ENCODE data around the gene CCDC141.

Gene CCDC141

GRCh38 chr2:179072527-179072926 lies 22.6 kb upstream of the CCDC141 start:
- no peaks in the 10 kb centered on the region for H3K79me2 ChIP-seq (ENCODE audit: low read length)
- DNase-seq: no peak
- no peak overlapping the region for H3K9ac ChIP-seq (ENCODE audit: low read length)
- no peaks in the 10 kb centered on the region for H3K9me3 ChIP-seq (replicated peaks; ENCODE audit: insufficient read depth, low read length)
- H3K27me3 ChIP-seq (replicated peaks; ENCODE audit: insufficient read depth, low read length): no peaks in the 10 kb centered on the region
- TF ChIP-seq EZH2 (optimal IDR thresholded peaks at IDR 0.05; ENCODE audit: low read depth, low read length) (no peak), CTCF (IDR thresholded peaks at IDR 0.05; ENCODE audit: low read length) (no peak), EZH2phosphoT487 (IDR thresholded peaks at IDR 0.05; ENCODE audit: low read length) (no peak)
- no peak overlapping the region for H3K27ac ChIP-seq (ENCODE audit: low read length)
- H4K20me1 ChIP-seq (ENCODE audit: insufficient read depth, low read length): no peaks in the 10 kb centered on the region
- no peaks in the 10 kb centered on the region for H3K9me2 ChIP-seq (replicated peaks; ENCODE audit: insufficient read depth, low read length)
- no peaks in the 10 kb centered on the region for H3K36me3 ChIP-seq (replicated peaks; ENCODE audit: insufficient read depth, low read length)
- no peak overlapping the region for H2AFZ ChIP-seq (ENCODE audit: low read length)
- H3K4me1 ChIP-seq (ENCODE audit: low read length): no peaks in the 10 kb centered on the region
- H3K4me3 ChIP-seq (ENCODE audit: low read length): no peak overlapping the region
- no peak overlapping the region for H3K4me2 ChIP-seq (ENCODE audit: low read depth, low read length)
- H3F3A ChIP-seq (ENCODE audit: insufficient read depth, low read length): no peaks in the 10 kb centered on the region

- H2AFZ ChIP-seq (ENCODE audit: low read length): no peak overlapping the region
- H3K79me2 ChIP-seq (ENCODE audit: low read length): no peaks in the 10 kb centered on the region
- DNase-seq: no peak
- no peaks in the 10 kb centered on the region for H4K20me1 ChIP-seq (ENCODE audit: insufficient read depth, low read length)
- H3K4me3 ChIP-seq (ENCODE audit: low read length): no peak overlapping the region
- no peak overlapping the region for H3K9ac ChIP-seq (ENCODE audit: low read length)
- no peaks in the 10 kb centered on the region for H3K36me3 ChIP-seq (replicated peaks; ENCODE audit: insufficient read depth, low read length)
- no peaks in the 10 kb centered on the region for H3K9me3 ChIP-seq (replicated peaks; ENCODE audit: insufficient read depth, low read length)
- no peak overlapping the region for H3K4me2 ChIP-seq (ENCODE audit: low read depth, low read length)
- no peaks in the 10 kb centered on the region for H3K27me3 ChIP-seq (replicated peaks; ENCODE audit: insufficient read depth, low read length)
- no peak overlapping the region for H3K27ac ChIP-seq (ENCODE audit: low read length)
- H3K9me2 ChIP-seq (replicated peaks; ENCODE audit: insufficient read depth, low read length): no peaks in the 10 kb centered on the region
- no peaks in the 10 kb centered on the region for H3F3A ChIP-seq (ENCODE audit: insufficient read depth, low read length)
- H3K4me1 ChIP-seq (ENCODE audit: low read length): no peaks in the 10 kb centered on the region
- TF ChIP-seq EZH2phosphoT487 (IDR thresholded peaks at IDR 0.05; ENCODE audit: low read length): no peak
- TF ChIP-seq CTCF (IDR thresholded peaks at IDR 0.05; ENCODE audit: low read length): no peak
- TF ChIP-seq EZH2 (optimal IDR thresholded peaks at IDR 0.05; ENCODE audit: low read depth, low read length): no peak
Observed at GRCh38 chr2:179071810-179072355, 21.9 kb upstream of the CCDC141 start.

GRCh38 chr2:179070895-179071294 lies 21.0 kb upstream of the CCDC141 start:
- TF ChIP-seq CTCF (IDR thresholded peaks at IDR 0.05; ENCODE audit: low read length): no peak
- no peak for TF ChIP-seq EZH2phosphoT487 (IDR thresholded peaks at IDR 0.05; ENCODE audit: low read length)
- TF ChIP-seq EZH2 (optimal IDR thresholded peaks at IDR 0.05; ENCODE audit: low read depth, low read length): no peak
- Histone ChIP-seq H3K9ac (ENCODE audit: low read length) (no peak overlapping the region), H3K9me3 (replicated peaks; ENCODE audit: insufficient read depth, low read length) (no peaks in the 10 kb centered on the region), H4K20me1 (ENCODE audit: insufficient read depth, low read length) (no peaks in the 10 kb centered on the region), H3K4me2 (ENCODE audit: low read depth, low read length) (no peak overlapping the region), H2AFZ (ENCODE audit: low read length) (no peak overlapping the region), H3K79me2 (ENCODE audit: low read length) (no peaks in the 10 kb centered on the region), H3K9me2 (replicated peaks; ENCODE audit: insufficient read depth, low read length) (no peaks in the 10 kb centered on the region), H3K4me3 (ENCODE audit: low read length) (no peak overlapping the region), H3K36me3 (replicated peaks; ENCODE audit: insufficient read depth, low read length) (no peaks in the 10 kb centered on the region), H3K4me1 (ENCODE audit: low read length) (no peaks in the 10 kb centered on the region), H3F3A (ENCODE audit: insufficient read depth, low read length) (no peaks in the 10 kb centered on the region), H3K27ac (ENCODE audit: low read length) (no peak overlapping the region), H3K27me3 (replicated peaks; ENCODE audit: insufficient read depth, low read length) (no peaks in the 10 kb centered on the region)
- no peak for DNase-seq

Data from MM.1S (cell line).